GM21576 (cell line): ENCODE data around the gene FBXL13.
"Not testable (repeated sequence)": the region's sequence is repeated elsewhere in the genome, so short reads cannot be mapped to it uniquely, and the experiment has no call there.

Experiments used
- ATAC-seq: cut with Tn5 transposase; IDR thresholded peaks from one replicate; pipeline ENCODE4 v1.9.1; 2021; ENCODE audit warnings: mild to moderate bottlenecking, moderate library complexity; ENCODE audit not compliant: unreplicated experiment

Gene FBXL13

GRCh38 chr7:102942868-102943267, 131.7 kb downstream of the FBXL13 start:
- no peak for ATAC-seq

- ATAC-seq = no peak
Observed at GRCh38 chr7:102942181-102942866, 132.3 kb downstream of the FBXL13 start.

GRCh38 chr7:102938679-102939078, 135.9 kb downstream of the FBXL13 start:
- ATAC-seq = no peak

GRCh38 chr7:102935450-102936115, 139.0 kb downstream of the FBXL13 start:
- ATAC-seq = no peak

GRCh38 chr7:102934701-102935100, 139.9 kb downstream of the FBXL13 start:
- ATAC-seq = no peak

GRCh38 chr7:102934239-102934638, 140.4 kb downstream of the FBXL13 start:
- ATAC-seq = no peak

GRCh38 chr7:102933763-102934162, 140.8 kb downstream of the FBXL13 start:
- no peak for ATAC-seq

GRCh38 chr7:102931757-102932156, 142.8 kb downstream of the FBXL13 start:
- ATAC-seq = no peak

GRCh38 chr7:102927312-102927933, 147.2 kb downstream of the FBXL13 start:
- no peak for ATAC-seq

GRCh38 chr7:102926783-102927140, 147.8 kb downstream of the FBXL13 start:
- ATAC-seq = no peak

- ATAC-seq = no peak
Observed at GRCh38 chr7:102925976-102926782, 148.4 kb downstream of the FBXL13 start.

- ATAC-seq = no peak
Observed at GRCh38 chr7:102918845-102919244, 155.8 kb downstream of the FBXL13 start.

- ATAC-seq = no peak
Observed at GRCh38 chr7:102917436-102918353, 156.9 kb downstream of the FBXL13 start.

- ATAC-seq = no peak
Observed at GRCh38 chr7:102916881-102917280, 157.7 kb downstream of the FBXL13 start.

GRCh38 chr7:102916426-102916825, 158.2 kb downstream of the FBXL13 start:
- no peak for ATAC-seq

GRCh38 chr7:102914585-102914984, 160.0 kb downstream of the FBXL13 start:
- no peak for ATAC-seq

- ATAC-seq = no peak
Observed at GRCh38 chr7:102913826-102914225, 160.8 kb downstream of the FBXL13 start.

GRCh38 chr7:102912742-102913141, 161.9 kb downstream of the FBXL13 start, which contains the start of gene LRRC17:
LRRC17 (plus strand) TSS chr7:102913000; CDS start chr7:102933914, 20,914 bp downstream.
- ATAC-seq = no peak

- no peak for ATAC-seq
Observed at GRCh38 chr7:102908676-102909075, 165.9 kb downstream of the FBXL13 start.

- ATAC-seq = not testable (repeated sequence)
Observed at GRCh38 chr7:102903576-102903975, 171.0 kb downstream of the FBXL13 start.
